Breast epithelium (tissue), 3 donors: ENCODE measurements around the gene MTMR12.

Experiments used
- POLR2A ChIP-seq: fragments of 450-650 bp; IDR thresholded peaks from one replicate; pipeline ENCODE4 v1.6.1; 2016; ENCODE audit warnings: antibody characterized with exemption, mild to moderate bottlenecking, moderate library complexity
- POLR2AphosphoS5 ChIP-seq, 3 donors: sonication (generic); formaldehyde crosslinking; IDR thresholded peaks; one replicate each; pipeline ENCODE4 v1.6.1; 2017; ENCODE audit warnings: antibody characterized with exemption in 3 of 3
- TF ChIP-seq, protein P1 (sequence below), 3 donors: fragments of 450-650 bp; IDR thresholded peaks; one replicate each; pipeline ENCODE4 v1.5.1; 2016 to 2017; ENCODE audit warnings: antibody characterized with exemption in 3 of 3, mild to moderate bottlenecking in 3 of 3, moderate library complexity in 3 of 3

DNA sequence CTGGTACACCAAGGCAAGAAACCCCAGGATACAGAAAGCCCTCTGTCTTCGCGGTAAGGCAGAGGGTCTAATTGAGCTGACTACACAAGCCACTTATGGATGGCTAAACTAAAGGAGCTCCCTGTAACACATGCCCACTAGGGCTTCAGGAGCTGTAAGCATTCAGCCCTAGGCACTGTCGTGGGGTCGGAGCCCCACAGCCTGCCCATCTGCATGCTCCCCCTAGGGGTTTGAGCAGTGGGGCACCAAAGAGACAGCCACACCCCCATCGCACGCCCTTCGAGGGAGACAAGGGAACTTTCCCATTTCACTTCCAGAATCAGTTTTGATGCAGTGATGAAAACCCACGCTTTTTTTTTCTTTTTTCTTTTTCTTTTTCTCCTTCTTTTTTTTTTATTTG lies 11.0 kb upstream of the MTMR12 start:
- TF ChIP-seq POLR2A (no peak), POLR2AphosphoS5 (IDR thresholded peaks at IDR 0.05) (no peak)
- TF ChIP-seq, protein P1, sequence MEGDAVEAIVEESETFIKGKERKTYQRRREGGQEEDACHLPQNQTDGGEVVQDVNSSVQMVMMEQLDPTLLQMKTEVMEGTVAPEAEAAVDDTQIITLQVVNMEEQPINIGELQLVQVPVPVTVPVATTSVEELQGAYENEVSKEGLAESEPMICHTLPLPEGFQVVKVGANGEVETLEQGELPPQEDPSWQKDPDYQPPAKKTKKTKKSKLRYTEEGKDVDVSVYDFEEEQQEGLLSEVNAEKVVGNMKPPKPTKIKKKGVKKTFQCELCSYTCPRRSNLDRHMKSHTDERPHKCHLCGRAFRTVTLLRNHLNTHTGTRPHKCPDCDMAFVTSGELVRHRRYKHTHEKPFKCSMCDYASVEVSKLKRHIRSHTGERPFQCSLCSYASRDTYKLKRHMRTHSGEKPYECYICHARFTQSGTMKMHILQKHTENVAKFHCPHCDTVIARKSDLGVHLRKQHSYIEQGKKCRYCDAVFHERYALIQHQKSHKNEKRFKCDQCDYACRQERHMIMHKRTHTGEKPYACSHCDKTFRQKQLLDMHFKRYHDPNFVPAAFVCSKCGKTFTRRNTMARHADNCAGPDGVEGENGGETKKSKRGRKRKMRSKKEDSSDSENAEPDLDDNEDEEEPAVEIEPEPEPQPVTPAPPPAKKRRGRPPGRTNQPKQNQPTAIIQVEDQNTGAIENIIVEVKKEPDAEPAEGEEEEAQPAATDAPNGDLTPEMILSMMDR (IDR thresholded peaks at IDR 0.05): no peak
